Tibial artery (tissue), 4 donors: ENCODE data around the gene DAZAP1.

Source experiments
- DNase-seq, 2 donors: peaks; one replicate each; pipeline ENCODE4 v3.0.0-alpha.2; 2019
- H3K27ac ChIP-seq, 2 donors: fragments of 200-600 bp; sonication (generic) in 1 of 2; 1 replicate in 1 of 2; 2 replicates in 1 of 2; pipeline ENCODE4 v1.5.1; 2018 to 2019; ENCODE audit warnings: mild to moderate bottlenecking in 1 of 2
- H3K27me3 ChIP-seq, 2 donors: fragments of 200-600 bp; sonication (generic) in 1 of 2; one replicate each; pipeline versions ENCODE4 v1.5.1 to v1.6.0; 2016 to 2019
- H3K36me3 ChIP-seq, 3 donors: fragments of 200-600 bp; sonication (generic) in 2 of 3; one replicate each; pipeline ENCODE4 v1.5.1; 2016 to 2019; ENCODE audit warnings: mild to moderate bottlenecking in 2 of 3
- H3K4me1 ChIP-seq, 4 donors: fragments of 200-600 bp; sonication (generic) in 2 of 4; 1 replicate in 3 of 4; 2 replicates in 1 of 4; pipeline ENCODE4 v1.5.1; 2016 to 2019
- H3K4me3 ChIP-seq, 2 donors: fragments of 200-600 bp; sonication (generic) in 1 of 2; 1 replicate in 1 of 2; 2 replicates in 1 of 2; pipeline ENCODE4 v1.5.1; 2018 to 2019; ENCODE audit warnings: mild to moderate bottlenecking in 2 of 2
- H3K9me3 ChIP-seq, 3 donors: fragments of 200-600 bp; sonication (generic) in 1 of 3; one replicate each; pipeline ENCODE4 v1.5.1; 2016 to 2019
- CTCF ChIP-seq, 2 experiments: fragments of 200-600 bp in 1 of 2; fragments of 450-650 bp in 1 of 2; IDR thresholded peaks; one replicate each; pipeline ENCODE4 v1.5.1; 2017 to 2019; ENCODE audit warnings: antibody characterized with exemption in 2 of 2, mild to moderate bottlenecking in 1 of 2, moderate library complexity in 1 of 2
- intact Hi-C: fragments of 100-400 bp; cut with DNase I; formaldehyde crosslinking; loops from one replicate; pipeline ENCODE4 v1.15.0; 2023; ENCODE audit warnings: low total_unique reads

Gene DAZAP1

GRCh38 chr19:1374250-1374577 is 33.2 kb upstream of the DAZAP1 start:
- H3K36me3 ChIP-seq = peaks cover 47 to 87% (median 68%) of the 10 kb centered on the region in 3 donors
- intact Hi-C loops = loop anchor here (5.0 kb wide), 1 partner anchor 92 kb away; no protein-coding TSS in a partner anchor
- H3K27ac ChIP-seq = no peak overlapping the region
- H3K9me3 ChIP-seq = no peaks in the 10 kb centered on the region
- no peaks in the 10 kb centered on the region for H3K27me3 ChIP-seq
- H3K4me1 ChIP-seq = no peaks in the 10 kb centered on the region
- no peak for TF ChIP-seq CTCF (IDR thresholded peaks at IDR 0.05)
- H3K4me3 ChIP-seq = no peak overlapping the region
- no peak for DNase-seq

GRCh38 chr19:1376415-1376805 is 31.0 kb upstream of the DAZAP1 start:
- no peak for TF ChIP-seq CTCF (IDR thresholded peaks at IDR 0.05)
- Histone ChIP-seq H3K4me1 (no peaks in the 10 kb centered on the region), H3K36me3 (peaks cover 25 to 65% (median 47%) of the 10 kb centered on the region in 3 donors), H3K27ac (no peak overlapping the region), H3K9me3 (no peaks in the 10 kb centered on the region), H3K4me3 (no peak overlapping the region), H3K27me3 (no peaks in the 10 kb centered on the region)
- no peak for DNase-seq
- intact Hi-C loops = no loop called here

GRCh38 chr19:1377176-1377964 is 30.0 kb upstream of the DAZAP1 start:
- no peaks in the 10 kb centered on the region for H3K9me3 ChIP-seq
- no peak for TF ChIP-seq CTCF (IDR thresholded peaks at IDR 0.05)
- H3K27ac ChIP-seq = no peak overlapping the region
- no peak for DNase-seq
- intact Hi-C loops = no loop called here
- peaks cover 24 to 56% (median 37%) of the 10 kb centered on the region in 3 donors for H3K36me3 ChIP-seq
- no peak overlapping the region for H3K4me3 ChIP-seq
- no peaks in the 10 kb centered on the region for H3K4me1 ChIP-seq
- H3K27me3 ChIP-seq = no peaks in the 10 kb centered on the region

DNA sequence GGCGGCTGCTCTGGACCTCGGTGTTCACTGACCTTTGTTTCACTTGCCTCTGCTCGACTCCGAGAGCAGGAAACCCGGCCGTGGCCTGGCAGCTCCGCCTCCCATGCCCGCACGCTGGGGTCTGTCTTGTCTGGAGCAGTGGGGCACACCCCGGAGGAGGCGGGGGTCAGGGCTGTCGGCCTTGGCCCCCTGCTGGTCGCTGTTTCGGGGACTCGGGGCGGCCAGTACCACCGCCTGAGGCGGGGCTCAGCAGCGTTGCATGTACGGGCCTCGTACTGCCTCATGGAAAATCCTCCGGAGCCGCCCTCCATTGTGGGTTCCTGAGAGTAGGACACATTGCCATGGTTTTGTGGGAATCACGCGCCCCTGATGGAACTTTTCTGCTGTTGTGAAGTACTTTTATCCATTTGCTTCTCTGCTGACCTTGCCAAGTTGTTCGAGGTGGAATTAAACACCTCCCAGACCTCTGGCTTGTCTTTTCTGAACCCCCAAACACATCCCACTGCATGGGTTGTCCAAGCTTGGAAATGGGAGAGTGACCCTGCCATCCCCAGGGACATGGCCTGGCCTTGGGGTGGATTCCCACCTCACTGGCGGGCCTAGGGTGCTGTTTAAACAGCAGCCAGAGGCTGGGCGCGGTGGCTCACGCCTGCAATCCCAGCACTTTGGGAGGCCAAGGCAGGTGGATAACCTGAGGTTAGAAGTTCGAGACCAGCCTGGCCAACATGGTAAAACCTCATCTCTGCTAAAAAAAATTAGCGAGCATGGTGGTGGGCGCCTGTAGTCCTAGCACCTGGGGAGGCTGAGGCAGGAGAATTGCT is 29.2 kb upstream of the DAZAP1 start:
- no peaks in the 10 kb centered on the region for H3K27me3 ChIP-seq
- no peak for TF ChIP-seq CTCF (IDR thresholded peaks at IDR 0.05)
- H3K9me3 ChIP-seq = no peaks in the 10 kb centered on the region
- no peak overlapping the region for H3K27ac ChIP-seq
- intact Hi-C loops = no loop called here
- peaks cover 18 to 48% (median 29%) of the 10 kb centered on the region in 3 donors for H3K36me3 ChIP-seq
- no peak overlapping the region for H3K4me3 ChIP-seq
- H3K4me1 ChIP-seq = peaks cover 0 to 7% (median 0%) of the 10 kb centered on the region in 4 donors
- DNase-seq = no peak

DNA sequence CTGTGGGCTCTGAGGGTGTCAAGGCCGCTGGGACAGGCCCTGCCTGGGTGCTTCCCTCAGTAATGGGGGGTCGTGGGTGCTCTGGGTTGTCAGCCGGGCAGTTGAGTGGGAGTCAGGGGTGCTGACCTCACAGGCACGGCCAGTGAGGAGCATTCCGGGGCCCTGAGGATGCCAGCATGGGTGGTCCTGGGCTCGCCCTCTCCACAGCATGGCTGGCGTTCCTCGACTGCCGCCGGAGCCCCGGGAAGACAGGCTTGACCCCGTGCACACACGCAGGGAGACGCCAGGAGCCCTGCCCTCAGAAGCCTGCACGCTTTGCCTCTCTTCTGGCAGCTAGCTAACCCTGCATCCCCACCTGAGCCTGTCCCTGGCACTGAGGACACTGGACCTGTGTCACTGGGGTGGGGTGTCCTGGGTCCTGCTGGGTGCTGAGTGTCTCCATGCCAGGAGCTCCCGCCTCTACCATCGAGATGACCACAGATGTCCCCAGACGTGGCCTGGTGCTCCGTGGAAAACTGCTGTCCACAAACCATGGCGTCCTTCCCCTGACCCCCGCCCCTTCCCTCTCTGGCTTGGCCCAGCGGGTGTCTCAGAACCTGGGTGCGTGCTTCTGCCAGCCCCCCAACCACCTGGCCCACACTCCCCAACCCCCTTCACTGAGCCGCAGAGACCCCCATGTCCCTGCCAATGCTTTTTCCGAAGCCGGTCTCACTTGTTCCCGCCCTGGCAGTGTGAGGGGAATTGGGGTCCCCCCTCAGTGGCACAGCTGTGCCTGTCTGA is 28.1 kb upstream of the DAZAP1 start:
- intact Hi-C loops = no loop called here
- Histone ChIP-seq H3K9me3 (no peaks in the 10 kb centered on the region), H3K36me3 (peaks cover 9 to 36% (median 17%) of the 10 kb centered on the region in 3 donors), H3K27ac (no peak overlapping the region), H3K4me1 (peaks cover 0 to 10% (median 3%) of the 10 kb centered on the region in 4 donors), H3K27me3 (no peaks in the 10 kb centered on the region), H3K4me3 (no peak overlapping the region)
- no peak for TF ChIP-seq CTCF (IDR thresholded peaks at IDR 0.05)
- DNase-seq = no peak
